ENCODE data around the gene MRAP2.

MRAP2 gene

DNA sequence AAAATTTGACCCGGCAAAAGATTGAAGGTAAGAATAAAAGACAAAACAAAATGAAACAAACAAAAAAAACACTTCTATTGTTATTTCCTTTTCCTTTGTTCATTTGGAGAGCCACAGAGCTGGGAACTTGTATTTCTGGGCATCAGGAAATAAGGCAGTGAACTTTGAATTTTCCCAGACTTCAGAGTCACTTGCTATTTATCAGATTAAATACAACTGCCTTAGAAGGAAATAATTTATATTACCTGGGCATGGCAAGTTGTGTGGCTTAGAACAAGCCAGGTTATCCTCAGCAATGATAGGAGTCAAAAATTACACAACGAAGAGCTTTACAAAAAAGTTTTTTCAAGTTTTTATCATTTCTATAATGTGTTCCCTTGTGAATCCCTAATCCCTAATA lies 20.2 kb upstream of the MRAP2 start:
- no peak overlapping the region for H3K27ac ChIP-seq (ENCODE audit: low read depth, low read length)
- no peak overlapping the region for H3K9ac ChIP-seq (ENCODE audit: low read length in 5 of 5)
- H3K4me3 ChIP-seq (ENCODE audit: low read depth in 1 of 5, low read length in 5 of 5) = no peak overlapping the region
- H3K9me3 ChIP-seq (ENCODE audit: control insufficient read depth in 5 of 5, low read length in 5 of 5) = no peaks in the 10 kb centered on the region
- no peaks in the 10 kb centered on the region for H3K27me3 ChIP-seq (ENCODE audit: control insufficient read depth in 5 of 5, insufficient read depth in 4 of 5, low read length in 5 of 5)
- no peaks in the 10 kb centered on the region for H3K36me3 ChIP-seq (ENCODE audit: control insufficient read depth in 5 of 5, insufficient read depth in 5 of 5, low read length in 5 of 5)
- H3K4me1 ChIP-seq (ENCODE audit: control insufficient read depth in 5 of 5, insufficient read depth in 5 of 5, low read length in 5 of 5) = no peaks in the 10 kb centered on the region

DNA sequence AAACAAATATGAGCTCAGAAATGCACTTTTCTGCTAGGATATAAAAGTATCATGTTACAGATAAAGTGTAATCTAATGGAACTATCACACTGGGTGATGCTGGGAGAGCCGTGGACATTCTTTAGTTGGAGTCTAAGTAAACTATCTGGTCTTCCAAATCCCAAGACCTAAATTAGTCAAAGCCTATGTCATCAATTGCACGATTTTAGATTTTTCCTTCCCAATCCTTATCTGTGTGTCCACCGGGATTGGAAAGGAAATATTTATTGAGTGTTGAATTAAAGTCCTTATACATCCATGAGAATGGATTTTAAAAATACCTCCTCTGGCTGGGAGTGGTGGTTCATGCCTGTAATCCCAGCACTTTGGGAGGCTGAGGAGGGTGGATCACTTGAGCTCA lies 19.6 kb upstream of the MRAP2 start:
- no peaks in the 10 kb centered on the region for H3K36me3 ChIP-seq (ENCODE audit: control insufficient read depth in 5 of 5, insufficient read depth in 5 of 5, low read length in 5 of 5)
- no peaks in the 10 kb centered on the region for H3K9me3 ChIP-seq (ENCODE audit: control insufficient read depth in 5 of 5, low read length in 5 of 5)
- H3K27ac ChIP-seq (ENCODE audit: low read depth, low read length) = no peak overlapping the region
- H3K9ac ChIP-seq (ENCODE audit: low read length in 5 of 5) = no peak overlapping the region
- H3K4me1 ChIP-seq (ENCODE audit: control insufficient read depth in 5 of 5, insufficient read depth in 5 of 5, low read length in 5 of 5) = no peaks in the 10 kb centered on the region
- no peak overlapping the region for H3K4me3 ChIP-seq (ENCODE audit: low read depth in 1 of 5, low read length in 5 of 5)
- H3K27me3 ChIP-seq (ENCODE audit: control insufficient read depth in 5 of 5, insufficient read depth in 4 of 5, low read length in 5 of 5) = no peaks in the 10 kb centered on the region

DNA sequence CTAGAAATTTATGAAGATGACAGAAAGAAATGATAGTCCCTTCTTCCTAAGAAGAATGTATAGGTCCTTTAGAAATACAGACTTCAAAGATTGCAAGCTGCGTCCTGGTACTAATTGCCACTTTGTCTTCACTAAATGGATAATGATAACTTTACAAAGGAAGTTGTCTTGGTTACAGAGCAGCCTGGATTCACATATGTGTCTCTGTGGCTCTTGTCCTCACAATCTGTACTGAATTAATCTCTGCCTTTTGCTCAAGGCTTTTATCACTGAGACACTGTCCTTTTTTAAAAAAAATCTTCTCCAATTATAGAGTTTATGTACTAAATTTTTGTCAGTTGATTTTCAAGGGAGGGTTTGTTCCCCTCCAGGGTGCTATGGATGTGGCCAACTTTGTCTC lies 17.5 kb upstream of the MRAP2 start:
- no peak overlapping the region for H3K9ac ChIP-seq (ENCODE audit: low read length in 5 of 5)

DNA sequence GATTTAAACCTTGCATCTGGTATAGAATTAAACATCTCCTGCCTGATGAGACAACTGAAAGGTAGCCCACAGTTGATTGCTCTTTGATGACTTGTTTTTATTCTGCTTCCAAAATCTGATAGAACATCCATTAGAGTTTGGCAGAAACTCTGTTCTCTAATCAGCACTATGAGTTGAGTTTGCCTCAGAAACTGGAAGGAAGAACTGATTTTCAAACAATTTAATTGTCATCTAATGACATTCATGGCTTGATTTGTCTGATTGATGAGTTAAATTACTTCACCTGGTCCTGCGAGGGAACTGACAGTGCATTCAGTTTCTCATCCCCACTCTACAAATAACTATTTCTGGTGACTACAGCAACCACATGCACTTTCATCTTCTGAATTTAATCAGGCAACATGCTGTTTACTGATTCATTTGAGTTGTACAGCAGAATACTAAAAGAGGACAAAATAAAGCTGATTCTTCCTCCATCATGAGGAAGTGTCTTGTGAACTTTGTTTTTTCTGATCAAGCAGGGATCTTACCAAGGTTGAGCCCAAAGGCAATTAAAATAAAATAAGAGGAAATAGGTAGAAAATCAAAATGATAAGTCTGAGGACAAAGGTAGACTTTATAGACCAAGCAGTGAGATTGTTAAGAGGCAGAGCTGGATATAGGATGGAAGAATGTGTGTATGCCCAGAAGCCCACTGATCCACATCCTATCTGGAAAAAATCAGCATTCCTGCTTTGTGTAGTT lies 15.7 kb upstream of the MRAP2 start:
- H3K36me3 ChIP-seq (ENCODE audit: control insufficient read depth in 5 of 5, insufficient read depth in 5 of 5, low read length in 5 of 5) = no peaks in the 10 kb centered on the region
- no peaks in the 10 kb centered on the region for H3K9me3 ChIP-seq (ENCODE audit: control insufficient read depth in 5 of 5, low read length in 5 of 5)
- H3K9ac ChIP-seq (ENCODE audit: low read length in 5 of 5) = no peak overlapping the region
- H3K4me1 ChIP-seq (ENCODE audit: control insufficient read depth in 5 of 5, insufficient read depth in 5 of 5, low read length in 5 of 5) = no peaks in the 10 kb centered on the region
- H3K27me3 ChIP-seq (ENCODE audit: control insufficient read depth in 5 of 5, insufficient read depth in 4 of 5, low read length in 5 of 5) = no peaks in the 10 kb centered on the region
- no peak overlapping the region for H3K27ac ChIP-seq (ENCODE audit: low read depth, low read length)
- H3K4me3 ChIP-seq (ENCODE audit: low read depth in 1 of 5, low read length in 5 of 5) = no peak overlapping the region

More for the DNA sequence above, 17.5 kb upstream of the MRAP2 start:
- H3K4me3 ChIP-seq (ENCODE audit: low read depth in 1 of 5, low read length in 5 of 5) = no peak overlapping the region
- no peaks in the 10 kb centered on the region for H3K9me3 ChIP-seq (ENCODE audit: control insufficient read depth in 5 of 5, low read length in 5 of 5)
- H3K27me3 ChIP-seq (ENCODE audit: control insufficient read depth in 5 of 5, insufficient read depth in 4 of 5, low read length in 5 of 5) = no peaks in the 10 kb centered on the region
- H3K27ac ChIP-seq (ENCODE audit: low read depth, low read length) = no peak overlapping the region
- H3K4me1 ChIP-seq (ENCODE audit: control insufficient read depth in 5 of 5, insufficient read depth in 5 of 5, low read length in 5 of 5) = no peaks in the 10 kb centered on the region
- H3K36me3 ChIP-seq (ENCODE audit: control insufficient read depth in 5 of 5, insufficient read depth in 5 of 5, low read length in 5 of 5) = no peaks in the 10 kb centered on the region

DNA sequence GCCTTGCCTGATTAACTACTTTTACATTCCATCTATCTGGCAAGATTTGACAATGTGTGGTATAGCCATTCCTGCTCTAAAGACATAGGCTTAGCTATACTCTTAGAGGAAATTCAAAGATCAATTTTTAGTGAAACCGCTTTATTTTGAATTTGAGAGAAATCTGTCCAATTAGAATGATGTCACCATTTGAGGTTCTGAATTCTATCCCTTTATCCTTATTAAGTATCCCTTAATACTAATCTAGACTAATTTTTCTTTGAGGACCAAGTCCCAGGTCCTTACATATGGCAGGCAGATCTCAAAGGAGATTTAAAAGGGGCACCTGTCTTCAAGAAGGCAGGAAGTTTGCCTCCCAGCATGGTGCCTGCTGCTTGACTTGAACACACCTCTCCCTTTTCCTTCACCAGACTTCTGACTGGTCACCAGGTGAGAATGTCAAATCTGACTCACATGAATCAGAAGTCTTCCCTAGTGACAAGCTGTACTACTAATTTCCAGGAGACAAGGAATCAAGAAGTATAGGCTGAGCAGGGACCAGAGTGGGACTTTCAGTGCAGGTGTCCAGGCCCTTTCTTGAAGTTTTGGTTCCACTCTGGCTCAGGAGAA lies 15.0 kb upstream of the MRAP2 start:
- Histone ChIP-seq H3K4me3 (ENCODE audit: low read depth in 1 of 5, low read length in 5 of 5) (no peak overlapping the region), H3K9me3 (ENCODE audit: control insufficient read depth in 5 of 5, low read length in 5 of 5) (no peaks in the 10 kb centered on the region), H3K4me1 (ENCODE audit: control insufficient read depth in 5 of 5, insufficient read depth in 5 of 5, low read length in 5 of 5) (no peaks in the 10 kb centered on the region), H3K36me3 (ENCODE audit: control insufficient read depth in 5 of 5, insufficient read depth in 5 of 5, low read length in 5 of 5) (no peaks in the 10 kb centered on the region), H3K27me3 (ENCODE audit: control insufficient read depth in 5 of 5, insufficient read depth in 4 of 5, low read length in 5 of 5) (no peaks in the 10 kb centered on the region), H3K9ac (ENCODE audit: low read length in 5 of 5) (no peak overlapping the region), H3K27ac (ENCODE audit: low read depth, low read length) (no peak overlapping the region)

DNA sequence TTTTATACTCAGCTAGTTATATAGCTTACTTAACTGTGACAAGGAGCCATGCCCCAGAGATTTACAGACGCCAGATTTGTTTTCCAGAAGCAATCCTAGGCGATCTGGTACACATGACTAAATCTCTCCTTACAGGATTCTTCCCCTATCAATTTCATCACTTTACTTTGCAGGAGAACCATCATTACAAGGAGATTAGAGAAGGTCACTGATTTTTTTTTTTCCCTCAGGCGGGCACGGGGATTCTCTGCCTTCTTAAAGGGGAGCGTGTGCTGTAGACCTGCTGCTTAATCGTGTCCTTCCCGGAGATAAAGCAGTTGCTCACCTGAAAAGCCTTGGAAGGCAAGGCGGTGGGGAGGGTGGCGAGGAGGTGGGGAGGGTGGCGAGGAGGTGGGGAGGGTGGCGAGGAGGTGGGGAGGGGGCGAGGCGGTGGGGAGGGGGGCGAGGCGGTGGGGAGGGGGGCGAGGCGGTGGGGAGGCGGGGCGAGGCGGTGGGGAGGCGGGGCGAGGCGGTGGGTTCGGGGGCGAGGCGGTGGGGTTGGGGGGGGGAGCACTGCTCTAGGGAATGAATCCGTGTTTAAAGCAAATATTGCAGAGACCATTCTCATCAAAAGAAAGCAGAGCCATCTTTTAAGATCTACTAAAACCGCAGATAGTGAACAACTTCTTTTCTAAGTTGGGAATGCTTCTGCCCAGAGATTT lies 14.3 kb upstream of the MRAP2 start:
- Histone ChIP-seq H3K4me1 (ENCODE audit: control insufficient read depth in 5 of 5, insufficient read depth in 5 of 5, low read length in 5 of 5) (no peaks in the 10 kb centered on the region), H3K9me3 (ENCODE audit: control insufficient read depth in 5 of 5, low read length in 5 of 5) (no peaks in the 10 kb centered on the region), H3K27ac (ENCODE audit: low read depth, low read length) (no peak overlapping the region), H3K9ac (ENCODE audit: low read length in 5 of 5) (no peak overlapping the region), H3K4me3 (ENCODE audit: low read depth in 1 of 5, low read length in 5 of 5) (no peak overlapping the region), H3K27me3 (ENCODE audit: control insufficient read depth in 5 of 5, insufficient read depth in 4 of 5, low read length in 5 of 5) (no peaks in the 10 kb centered on the region), H3K36me3 (ENCODE audit: control insufficient read depth in 5 of 5, insufficient read depth in 5 of 5, low read length in 5 of 5) (no peaks in the 10 kb centered on the region)

DNA sequence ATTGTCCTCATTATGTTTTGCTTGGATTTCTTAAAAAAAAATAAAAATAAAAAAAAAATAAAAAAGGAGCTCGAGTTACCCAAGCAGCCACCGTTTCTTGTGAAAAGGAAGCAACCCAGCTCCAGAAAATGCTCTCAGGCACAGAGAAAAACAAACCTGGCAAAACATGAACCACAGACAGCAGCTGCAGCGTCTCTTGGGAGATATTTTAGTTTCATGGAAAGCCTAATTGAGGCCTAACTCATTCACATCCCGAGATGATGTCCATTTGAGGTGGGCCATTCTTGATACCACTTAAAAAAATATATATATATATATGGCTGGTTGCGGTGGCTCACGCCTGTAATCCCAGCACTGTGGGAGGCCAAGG lies 13.7 kb upstream of the MRAP2 start:
- no peaks in the 10 kb centered on the region for H3K4me1 ChIP-seq (ENCODE audit: control insufficient read depth in 5 of 5, insufficient read depth in 5 of 5, low read length in 5 of 5)
- H3K27me3 ChIP-seq (ENCODE audit: control insufficient read depth in 5 of 5, insufficient read depth in 4 of 5, low read length in 5 of 5) = no peaks in the 10 kb centered on the region
- no peaks in the 10 kb centered on the region for H3K9me3 ChIP-seq (ENCODE audit: control insufficient read depth in 5 of 5, low read length in 5 of 5)
- H3K27ac ChIP-seq (ENCODE audit: low read depth, low read length) = no peak overlapping the region
- H3K4me3 ChIP-seq (ENCODE audit: low read depth in 1 of 5, low read length in 5 of 5) = no peak overlapping the region
- H3K36me3 ChIP-seq (ENCODE audit: control insufficient read depth in 5 of 5, insufficient read depth in 5 of 5, low read length in 5 of 5) = no peaks in the 10 kb centered on the region
- H3K9ac ChIP-seq (ENCODE audit: low read length in 5 of 5) = no peak overlapping the region

DNA sequence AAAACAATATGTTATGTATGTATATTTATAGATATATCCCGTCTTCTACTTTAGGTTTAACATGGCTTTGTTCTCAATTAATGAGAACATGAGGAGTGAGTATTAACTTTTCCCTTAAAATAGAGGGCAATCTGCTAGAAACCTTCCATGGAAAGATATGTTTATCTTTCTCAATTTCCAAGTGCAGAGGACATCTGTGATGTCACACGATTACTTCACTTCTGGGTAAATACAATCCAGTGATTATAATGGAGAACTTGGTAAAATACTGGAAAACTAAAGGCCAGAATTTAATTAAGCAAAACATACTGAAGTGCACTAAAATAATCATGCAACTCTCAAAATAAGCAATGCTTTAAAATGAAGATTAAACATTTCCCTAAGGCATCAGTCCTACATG lies 11.9 kb upstream of the MRAP2 start:
- no peaks in the 10 kb centered on the region for H3K27me3 ChIP-seq (ENCODE audit: control insufficient read depth in 5 of 5, insufficient read depth in 4 of 5, low read length in 5 of 5)
- no peak overlapping the region for H3K27ac ChIP-seq (ENCODE audit: low read depth, low read length)
- no peak overlapping the region for H3K4me3 ChIP-seq (ENCODE audit: low read depth in 1 of 5, low read length in 5 of 5)

DNA sequence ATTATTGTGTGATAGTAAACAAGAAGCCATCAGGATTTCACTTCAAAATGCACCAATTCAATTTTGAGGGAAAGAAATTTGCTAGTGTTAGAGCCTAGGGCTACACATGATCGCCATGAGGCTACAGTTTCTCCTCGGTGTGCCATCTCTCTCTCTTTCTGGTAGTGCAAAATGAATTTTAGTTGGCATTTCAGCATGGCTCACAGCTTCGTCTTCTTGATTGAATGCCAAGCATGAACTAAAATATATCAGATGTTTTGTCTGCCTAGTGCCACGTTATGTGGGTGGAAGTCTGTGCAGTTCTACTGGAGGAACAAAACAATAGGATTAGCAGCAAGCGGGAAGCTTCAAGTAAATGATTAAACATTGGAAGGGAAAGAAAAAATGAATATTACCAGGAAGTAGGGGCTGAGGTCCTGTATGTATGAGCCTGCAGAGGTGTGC lies 6.8 kb upstream of the MRAP2 start:
- Histone ChIP-seq H3K36me3 (ENCODE audit: control insufficient read depth in 5 of 5, insufficient read depth in 5 of 5, low read length in 5 of 5) (no peaks in the 10 kb centered on the region), H3K4me1 (ENCODE audit: control insufficient read depth in 5 of 5, insufficient read depth in 5 of 5, low read length in 5 of 5) (no peaks in the 10 kb centered on the region), H3K27ac (ENCODE audit: low read depth, low read length) (no peak overlapping the region), H3K4me3 (ENCODE audit: low read depth in 1 of 5, low read length in 5 of 5) (no peak overlapping the region), H3K27me3 (ENCODE audit: control insufficient read depth in 5 of 5, insufficient read depth in 4 of 5, low read length in 5 of 5) (no peaks in the 10 kb centered on the region), H3K9me3 (ENCODE audit: control insufficient read depth in 5 of 5, low read length in 5 of 5) (no peaks in the 10 kb centered on the region), H3K9ac (ENCODE audit: low read length in 5 of 5) (no peak overlapping the region)

More for the DNA sequence above, 11.9 kb upstream of the MRAP2 start:
- H3K9ac ChIP-seq (ENCODE audit: low read length in 5 of 5) = no peak overlapping the region
- H3K4me1 ChIP-seq (ENCODE audit: control insufficient read depth in 5 of 5, insufficient read depth in 5 of 5, low read length in 5 of 5) = no peaks in the 10 kb centered on the region
- no peaks in the 10 kb centered on the region for H3K9me3 ChIP-seq (ENCODE audit: control insufficient read depth in 5 of 5, low read length in 5 of 5)
- H3K36me3 ChIP-seq (ENCODE audit: control insufficient read depth in 5 of 5, insufficient read depth in 5 of 5, low read length in 5 of 5) = no peaks in the 10 kb centered on the region

All from subcutaneous abdominal adipose tissue (tissue), 5 donors.